SK-N-SH treated with all-trans-retinoic acid at 6 μM for 48 hours (cell line): Measurements from ENCODE around the gene KLHL18.

Experiments
- ATAC-seq: fragments of 200-7000 bp; cut with Tn5 transposase; 3 replicates; pipeline ENCODE4 v1.9.1; 2020; ENCODE audit warnings: mild to moderate bottlenecking, moderate library complexity
- ARNTL ChIP-seq: fragments of 450-650 bp; formaldehyde crosslinking; IDR thresholded peaks from 2 replicates; pipeline ENCODE4 v1.5.0; 2020; ENCODE audit warnings: low read depth, mild to moderate bottlenecking, moderate library complexity, borderline replicate concordance
- CREB5 ChIP-seq: fragments of 250-450 bp; sonication (Bioruptor Pico); IDR thresholded peaks from 2 replicates; pipeline ENCODE4 v1.5.1; 2020; ENCODE audit warnings: low read depth, mild to moderate bottlenecking, moderate library complexity
- CSDC2 ChIP-seq: fragments of 250-450 bp; sonication (Bioruptor Pico); IDR thresholded peaks from 2 replicates; pipeline ENCODE4 v1.5.0; 2020; ENCODE audit warnings: mild to moderate bottlenecking, moderate library complexity
- CSRNP3 ChIP-seq: fragments of 250-450 bp; sonication (Bioruptor Pico); IDR thresholded peaks from 2 replicates; pipeline ENCODE4 v1.5.1; 2021; ENCODE audit warnings: mild to moderate bottlenecking, moderate library complexity
- ESRRG ChIP-seq: fragments of 250-450 bp; sonication (Bioruptor Pico); IDR thresholded peaks from 2 replicates; pipeline ENCODE4 v1.6.1; 2021; ENCODE audit warnings: mild to moderate bottlenecking
- GLIS3 ChIP-seq: fragments of 250-450 bp; sonication (Bioruptor Pico); IDR thresholded peaks from 2 replicates; pipeline ENCODE4 v1.5.0; 2020; ENCODE audit warnings: mild to moderate bottlenecking, moderate library complexity
- ISL1 ChIP-seq: fragments of 250-450 bp; sonication (Bioruptor Pico); IDR thresholded peaks from 2 replicates; pipeline ENCODE4 v2.1.2; 2022; ENCODE audit warnings: mild to moderate bottlenecking, moderate library complexity
- OSR1 ChIP-seq: fragments of 250-450 bp; sonication (Bioruptor Pico); IDR thresholded peaks from 2 replicates; pipeline ENCODE4 v1.8.0; 2022; ENCODE audit warnings: moderate library complexity, mild to moderate bottlenecking, inconsistent platforms
- PATZ1 ChIP-seq: fragments of 250-450 bp; sonication (Bioruptor Pico); IDR thresholded peaks from 2 replicates; pipeline ENCODE4 v1.8.0; 2020; ENCODE audit warnings: mild to moderate bottlenecking, moderate library complexity, borderline replicate concordance
- POU6F1 ChIP-seq: fragments of 250-450 bp; sonication (Bioruptor Pico); IDR thresholded peaks from 2 replicates; pipeline ENCODE4 v1.8.0; 2021; ENCODE audit warnings: low read depth, mild to moderate bottlenecking, moderate library complexity, borderline replicate concordance
- PPARA ChIP-seq: fragments of 250-450 bp; sonication (Bioruptor Pico); IDR thresholded peaks from 2 replicates; pipeline ENCODE4 v1.5.0; 2020; ENCODE audit warnings: mild to moderate bottlenecking, borderline replicate concordance
- RARB ChIP-seq: fragments of 250-450 bp; sonication (Bioruptor Pico); IDR thresholded peaks from 2 replicates; pipeline ENCODE4 v1.8.0; 2021; ENCODE audit warnings: mild to moderate bottlenecking, moderate library complexity
- SNAI2 ChIP-seq: fragments of 250-450 bp; sonication (Bioruptor Pico); IDR thresholded peaks from 2 replicates; pipeline ENCODE4 v1.5.0; 2020; ENCODE audit warnings: mild to moderate bottlenecking, moderate library complexity
- TCF4 ChIP-seq: fragments of 250-450 bp; sonication (Bioruptor Pico); IDR thresholded peaks from 2 replicates; pipeline ENCODE4 v1.8.0; 2021; ENCODE audit warnings: mild to moderate bottlenecking, moderate library complexity, borderline replicate concordance
- TOX ChIP-seq: fragments of 250-450 bp; sonication (Bioruptor Pico); IDR thresholded peaks from 2 replicates; pipeline ENCODE4 v1.8.0; 2021; ENCODE audit warnings: mild to moderate bottlenecking, moderate library complexity, borderline replicate concordance
- TSHZ2 ChIP-seq: fragments of 250-450 bp; sonication (Bioruptor Pico); IDR thresholded peaks from 2 replicates; pipeline ENCODE4 v1.5.0; 2020; ENCODE audit warnings: mild to moderate bottlenecking, moderate library complexity
- ZFP3 ChIP-seq: fragments of 250-450 bp; sonication (Bioruptor Pico); IDR thresholded peaks from 2 replicates; pipeline ENCODE4 v1.5.0; 2020; ENCODE audit warnings: mild to moderate bottlenecking, moderate library complexity
- ZFP30 ChIP-seq: fragments of 450-650 bp; formaldehyde crosslinking; IDR thresholded peaks from 2 replicates; pipeline ENCODE4 v1.5.0; 2022; ENCODE audit warnings: mild to moderate bottlenecking, moderate library complexity
- ZNF70 ChIP-seq: fragments of 450-650 bp; formaldehyde crosslinking; IDR thresholded peaks from 2 replicates; pipeline ENCODE4 v1.5.0; 2020; ENCODE audit warnings: mild to moderate bottlenecking, moderate library complexity
- ZNF8 ChIP-seq: fragments of 450-650 bp; formaldehyde crosslinking; IDR thresholded peaks from 2 replicates; pipeline ENCODE4 v1.5.0; 2020; ENCODE audit warnings: mild to moderate bottlenecking, moderate library complexity

The KLHL18 gene

GRCh38 chr3:47266709-47267489, 15.8 kb upstream of the KLHL18 start:
- peak; percentile 89 for ATAC-seq
- peak; percentile 20; the same call in 1 of the 2 replicates for TF ChIP-seq TCF4 (CRISPR knock-in tag)
- no peak for TF ChIP-seq TOX (CRISPR knock-in tag)

- no peak for ATAC-seq
- TF ChIP-seq ZFP30 (CRISPR knock-in tag) (no peak), ZFP3 (no peak), TCF4 (CRISPR knock-in tag) (no peak), RARB (CRISPR knock-in tag) (no peak), ARNTL (CRISPR knock-in tag) (no peak), ZNF70 (no peak), PPARA (no peak), TSHZ2 (no peak), ZNF8 (CRISPR knock-in tag) (no peak), GLIS3 (no peak), ESRRG (CRISPR knock-in tag) (no peak), POU6F1 (no peak), CSRNP3 (CRISPR knock-in tag) (no peak), CSDC2 (no peak)
These were observed 15.3 kb upstream of the KLHL18 start for GRCh38 chr3:47267490-47267824.

- ATAC-seq: no peak
- TF ChIP-seq CSDC2 (no peak), ZFP30 (CRISPR knock-in tag) (no peak), PPARA (no peak), ESRRG (CRISPR knock-in tag) (no peak), PATZ1 (CRISPR knock-in tag) (no peak), TSHZ2 (no peak), CSRNP3 (CRISPR knock-in tag) (no peak), ZFP3 (no peak), CREB5 (CRISPR knock-in tag) (no peak), ISL1 (CRISPR knock-in tag) (no peak), SNAI2 (CRISPR knock-in tag) (no peak), OSR1 (no peak)
These were observed 12.2 kb upstream of the KLHL18 start for GRCh38 chr3:47270526-47270925.
